SU-DHL-6 (cell line): Measurements from ENCODE around the gene PRM1.

ENCODE experiments used
- H2AFZ ChIP-seq: fragments of 200-600 bp; sonication (generic); 2 replicates; pipeline ENCODE4 v1.6.1; 2014; ENCODE audit warnings: low read depth, mild to moderate bottlenecking, moderate library complexity, mixed read lengths, antibody characterized with exemption, low read length; ENCODE audit not compliant: severe bottlenecking
- H3F3A ChIP-seq: fragments of 200-600 bp; shearing (Covaris generic); 2 replicates; pipeline ENCODE4 v1.6.0; 2016; ENCODE audit warnings: antibody characterized with exemption, mild to moderate bottlenecking; ENCODE audit not compliant: insufficient read depth
- H3K27ac ChIP-seq: fragments of 200-600 bp; sonication (generic); 2 replicates; pipeline ENCODE4 v1.5.1; 2016; ENCODE audit warnings: low read depth, mild to moderate bottlenecking, low read length, moderate library complexity, mixed read lengths
- H3K27me3 ChIP-seq: fragments of 200-600 bp; sonication (generic), shearing (Covaris generic); 2 replicates; pipeline ENCODE4 v1.6.0; 2014; ENCODE audit warnings: mild to moderate bottlenecking, low read length
- H3K36me3 ChIP-seq: fragments of 200-600 bp; sonication (generic); 2 replicates; pipeline ENCODE4 v1.6.1; 2014; ENCODE audit warnings: mild to moderate bottlenecking, low read length, mixed read lengths
- H3K4me2 ChIP-seq: fragments of 300-600, 200-600 bp; shearing (Covaris generic), sonication (generic); 2 replicates; pipeline ENCODE4 v1.6.0; 2014; ENCODE audit warnings: low read length, low read depth, mild to moderate bottlenecking; ENCODE audit not compliant: poor library complexity, severe bottlenecking
- H3K4me3 ChIP-seq: fragments of 200-600 bp; sonication (generic); 2 replicates; pipeline ENCODE4 v1.5.1; 2014; ENCODE audit warnings: antibody characterized with exemption, low read length, mild to moderate bottlenecking, mixed read lengths; ENCODE audit not compliant: insufficient read depth, poor library complexity, severe bottlenecking
- H3K79me2 ChIP-seq: fragments of 200-600 bp; sonication (generic); 2 replicates; pipeline ENCODE4 v1.6.1; 2014; ENCODE audit warnings: mild to moderate bottlenecking, low read length, moderate library complexity; ENCODE audit not compliant: insufficient read depth
- H3K9ac ChIP-seq: fragments of 200-600 bp; sonication (generic); 2 replicates; pipeline ENCODE4 v1.7.0; 2014; ENCODE audit warnings: mild to moderate bottlenecking, low read length
- H3K9me2 ChIP-seq: fragments of 200-600 bp; sonication (generic); replicated peaks from 2 replicates; pipeline ENCODE4 v1.6.1; 2014; ENCODE audit warnings: low read length; ENCODE audit not compliant: insufficient read depth
- H3K9me3 ChIP-seq: fragments of 200-600 bp; sonication (generic); 2 replicates; pipeline ENCODE4 v1.6.1; 2014; ENCODE audit warnings: low read length, mixed read lengths; ENCODE audit not compliant: insufficient read depth
- H4K20me1 ChIP-seq: fragments of 200-600 bp; sonication (generic); 2 replicates; pipeline ENCODE4 v1.6.1; 2014; ENCODE audit warnings: low read depth, mild to moderate bottlenecking, antibody characterized with exemption, low read length, moderate library complexity, mixed read lengths
- CTCF ChIP-seq: fragments of 200-600 bp; sonication (generic); IDR thresholded peaks from one replicate; pipeline ENCODE4 v1.5.1; 2017; ENCODE audit warnings: antibody characterized with exemption, mild to moderate bottlenecking, low read length, moderate library complexity; ENCODE audit not compliant: insufficient read depth, poor library complexity, severe bottlenecking
- EZH2phosphoT487 ChIP-seq: fragments of 200-600 bp; sonication (generic), shearing (Covaris generic); conservative IDR thresholded peaks from 2 replicates; pipeline ENCODE4 v1.6.1; 2018; ENCODE audit warnings: mild to moderate bottlenecking, antibody characterized with exemption, low read length, moderate library complexity, mixed read lengths

Gene PRM1

GRCh38 chr16:11265124-11265523, 16.0 kb downstream of the PRM1 start:
- Histone ChIP-seq H3F3A (no peaks in the 10 kb centered on the region), H3K27ac (no peak overlapping the region), H3K9ac (no peak overlapping the region), H3K79me2 (no peaks in the 10 kb centered on the region), H3K9me2 (no peaks in the 10 kb centered on the region), H3K27me3 (no peaks in the 10 kb centered on the region), H3K4me3 (no peak overlapping the region), H2AFZ (no peak overlapping the region), H4K20me1 (no peaks in the 10 kb centered on the region), H3K4me2 (no peak overlapping the region), H3K36me3 (no peaks in the 10 kb centered on the region), H3K9me3 (no peaks in the 10 kb centered on the region)
- TF ChIP-seq CTCF, result no peak
- TF ChIP-seq EZH2phosphoT487, result no peak

DNA sequence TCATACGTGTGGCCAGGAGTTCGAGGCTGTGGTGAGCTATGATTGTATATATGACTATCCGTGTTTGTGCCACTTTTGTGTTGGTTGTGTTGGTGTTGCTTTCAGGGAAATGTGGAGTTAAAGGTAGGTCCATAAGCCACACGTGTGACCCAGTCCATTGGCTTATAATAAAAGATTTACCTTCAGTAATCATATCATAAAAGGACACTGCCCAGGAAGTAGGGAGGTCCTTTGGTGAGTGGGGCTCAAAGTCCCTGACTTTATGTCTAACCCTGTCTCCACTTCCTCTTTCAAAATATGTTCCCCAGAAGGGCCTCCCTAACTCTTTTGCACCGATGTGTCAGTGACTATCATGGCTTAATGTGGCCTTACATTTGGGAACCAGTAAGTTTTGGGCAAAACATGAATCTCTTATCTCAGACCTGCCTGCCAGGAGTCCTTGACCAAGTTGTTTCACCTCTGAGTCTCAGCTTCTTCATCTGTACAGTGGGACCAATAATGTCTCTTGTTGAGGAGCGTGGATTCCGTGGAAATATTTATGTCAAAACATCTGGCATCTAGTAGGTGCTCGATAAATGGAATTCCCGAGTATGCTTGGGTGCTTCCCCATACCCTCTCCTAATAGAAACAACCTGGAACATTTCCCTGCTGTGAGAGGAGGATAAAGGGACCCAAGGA, 16.8 kb downstream of the PRM1 start:
- TF ChIP-seq EZH2phosphoT487 (no peak), CTCF (no peak)
- Histone ChIP-seq H3K9me3 (no peaks in the 10 kb centered on the region), H3K27me3 (no peaks in the 10 kb centered on the region), H2AFZ (no peak overlapping the region), H3K9ac (no peak overlapping the region), H3K4me3 (no peak overlapping the region), H3K36me3 (no peaks in the 10 kb centered on the region), H4K20me1 (no peaks in the 10 kb centered on the region), H3K79me2 (no peaks in the 10 kb centered on the region), H3K4me2 (no peak overlapping the region), H3K9me2 (no peaks in the 10 kb centered on the region), H3F3A (no peaks in the 10 kb centered on the region), H3K27ac (no peak overlapping the region)

- Histone ChIP-seq H3K36me3 (no peaks in the 10 kb centered on the region), H4K20me1 (no peaks in the 10 kb centered on the region), H3K9me2 (no peaks in the 10 kb centered on the region), H3K79me2 (no peaks in the 10 kb centered on the region), H3K4me3 (no peak overlapping the region), H3K9ac (no peak overlapping the region), H2AFZ (no peak overlapping the region), H3F3A (no peaks in the 10 kb centered on the region), H3K9me3 (no peaks in the 10 kb centered on the region), H3K27ac (no peak overlapping the region), H3K27me3 (no peaks in the 10 kb centered on the region), H3K4me2 (no peak overlapping the region)
- no peak for TF ChIP-seq CTCF
- no peak for TF ChIP-seq EZH2phosphoT487
These were observed 17.4 kb downstream of the PRM1 start for GRCh38 chr16:11263737-11264136.
